HepG2 (cell line): ENCODE data around the gene TUBB4B. TPM values are rescaled to one million over a fixed set of nuclear protein-coding genes. Genes with fewer than 3 reads are reported as not detected.

ENCODE experiments used
- BRCA1 ChIP-seq: sonication (generic); formaldehyde crosslinking; IDR thresholded peaks from 2 replicates; pipeline ENCODE4 v1.4.0; 2020; ENCODE audit warnings: missing genetic modification reagents
- CCDC6 ChIP-seq: sonication (generic); formaldehyde crosslinking; IDR thresholded peaks from 2 replicates; pipeline ENCODE4 v1.8.1; 2022; ENCODE audit warnings: mild to moderate bottlenecking, missing genetic modification reagents, moderate library complexity
- EHMT2 ChIP-seq: fragments of 200-600 bp; sonication (generic); IDR thresholded peaks from 2 replicates; pipeline ENCODE4 v1.7.0; 2017; ENCODE audit warnings: antibody characterized with exemption, low read depth, low read length, borderline replicate concordance
- FOXM1 ChIP-seq: sonication (generic); formaldehyde crosslinking; IDR thresholded peaks from 2 replicates; pipeline ENCODE4 v1.5.0; 2020; ENCODE audit warnings: missing genetic modification reagents
- FOXO4 ChIP-seq: sonication (generic); formaldehyde crosslinking; conservative IDR thresholded peaks from 2 replicates; pipeline ENCODE4 v1.8.1; 2023; ENCODE audit warnings: missing genetic modification reagents
- GABPB1 ChIP-seq: IDR thresholded peaks from 2 replicates; pipeline ENCODE4 v1.6.1; 2016; ENCODE audit warnings: mild to moderate bottlenecking, missing genetic modification reagents, moderate library complexity, missing compliant biosample characterization
- GATA4 ChIP-seq: sonication (generic); IDR thresholded peaks from 2 replicates; pipeline ENCODE4 v1.6.1; 2016; ENCODE audit warnings: antibody characterized with exemption, low read depth, borderline replicate concordance
- HDAC6 ChIP-seq: fragments of 200-600 bp; sonication (generic); IDR thresholded peaks from 2 replicates; pipeline ENCODE4 v1.7.0; 2017; ENCODE audit warnings: mild to moderate bottlenecking, antibody characterized with exemption, low read length, low read depth
- HNRNPH1 ChIP-seq: fragments of 200-400 bp; formaldehyde crosslinking; optimal IDR thresholded peaks from 2 replicates; pipeline ENCODE3; 2017; ENCODE audit warnings: mild to moderate bottlenecking, low read depth, low read length
- ZNF224 ChIP-seq: sonication (generic); formaldehyde crosslinking; IDR thresholded peaks from 2 replicates; pipeline ENCODE4 v1.5.0; 2020; ENCODE audit warnings: mild to moderate bottlenecking, missing genetic modification reagents
- ZNF234 ChIP-seq: sonication (generic); formaldehyde crosslinking; conservative IDR thresholded peaks from 2 replicates; pipeline ENCODE4 v1.5.1; 2020; ENCODE audit warnings: mild to moderate bottlenecking, missing genetic modification reagents
- ZNF256 ChIP-seq: sonication (generic); formaldehyde crosslinking; conservative IDR thresholded peaks from 2 replicates; pipeline ENCODE4 v1.4.0; 2020; ENCODE audit warnings: missing genetic modification reagents
- ZNF280B ChIP-seq: sonication (generic); formaldehyde crosslinking; IDR thresholded peaks from 2 replicates; pipeline ENCODE4 v1.5.0; 2020; ENCODE audit warnings: missing genetic modification reagents, mild to moderate bottlenecking, borderline replicate concordance
- ZNF3 ChIP-seq: IDR thresholded peaks from 2 replicates; pipeline ENCODE4 v1.7.0; 2017; ENCODE audit warnings: inconsistent platforms
- ZNF512B ChIP-seq: sonication (generic); formaldehyde crosslinking; IDR thresholded peaks from 2 replicates; pipeline ENCODE4 v1.5.1; 2020; ENCODE audit warnings: missing genetic modification reagents, mild to moderate bottlenecking, borderline replicate concordance
- ZNF530 ChIP-seq: sonication (generic); formaldehyde crosslinking; IDR thresholded peaks from 2 replicates; pipeline ENCODE4 v1.5.0; 2020; ENCODE audit warnings: low read depth, mild to moderate bottlenecking, missing genetic modification reagents
- ZNF564 ChIP-seq: sonication (generic); formaldehyde crosslinking; IDR thresholded peaks from 2 replicates; pipeline ENCODE4 v1.8.1; 2023; ENCODE audit warnings: mild to moderate bottlenecking, missing genetic modification reagents
- ZNF737 ChIP-seq: sonication (generic); formaldehyde crosslinking; IDR thresholded peaks from 2 replicates; pipeline ENCODE4 v1.5.0; 2020; ENCODE audit warnings: missing genetic modification reagents, mild to moderate bottlenecking, borderline replicate concordance
- ZNF879 ChIP-seq: sonication (generic); formaldehyde crosslinking; IDR thresholded peaks from 2 replicates; pipeline ENCODE4 v1.8.1; 2023; ENCODE audit warnings: missing genetic modification reagents
- ZSCAN29 ChIP-seq: sonication (generic); formaldehyde crosslinking; conservative IDR thresholded peaks from 2 replicates; pipeline ENCODE4 v1.4.0; 2020; ENCODE audit warnings: mild to moderate bottlenecking, missing genetic modification reagents
- polyA plus RNA-seq, 8 experiments: library from polyadenylated mRNA; depleted of rRNA in 3 of 8; stranded (reverse) in 7 of 8; unstranded in 1 of 8; fragments of >200 nt; fragmentation: Illumina TruSeq in 4 of 8; extraction: Trizol in 4 of 8; gene quantifications; 2 replicates each; pipeline versions ENCODE4 v1.2.1 to v1.2.3, GENCODE V29; 2011 to 2016; ENCODE audit warnings: low read depth in 4 of 8, missing spikeins in 1 of 8, mixed read lengths in 1 of 8; ENCODE audit not compliant: insufficient read depth in 1 of 8
- total RNA-seq, 5 experiments: library from RNA; depleted of rRNA; stranded (reverse); fragments of >200 nt; fragmentation: Illumina TruSeq; extraction: Trizol; gene quantifications; 2 replicates each; pipeline ENCODE4 v1.2.3, GENCODE V29; 2016; ENCODE audit warnings: low read depth in 1 of 5

Gene TUBB4B
- total and polyA plus RNA-seq, 2 of the 13 experiments (the other 11 are each of a cell fraction or from before 2014, with no cell fraction given) = 182 to 412 TPM

- TF ChIP-seq ZSCAN29 (CRISPR knock-in tag) (no peak), ZNF564 (CRISPR knock-in tag) (no peak), ZNF280B (CRISPR knock-in tag) (0 out of 2 replicates have a peak, but pooled peaks have one; percentile 21), ZNF530 (CRISPR knock-in tag) (no peak), HNRNPH1 (no peak), CCDC6 (CRISPR knock-in tag) (0 out of 2 replicates have a peak, but pooled peaks have one; percentile 20), ZNF234 (CRISPR knock-in tag) (no peak), EHMT2 (no peak), GABPB1 (CRISPR knock-in tag) (peak; percentile 64; the same call in 1 of the 2 replicates), ZNF224 (CRISPR knock-in tag) (no peak), HDAC6 (no peak), BRCA1 (CRISPR knock-in tag) (no peak), ZNF256 (no peak), ZNF879 (CRISPR knock-in tag) (no peak), ZNF737 (CRISPR knock-in tag) (no peak), ZNF512B (no peak), FOXO4 (CRISPR knock-in tag) (0 out of 2 replicates have a peak, but pooled peaks have one; percentile 70), GATA4 (no peak), FOXM1 (CRISPR knock-in tag) (no peak), ZNF3 (CRISPR knock-in tag) (no peak)
Measured at GRCh38 chr9:137255448-137256114, 14.5 kb downstream of the TUBB4B start (continued).
